Endodermal cell (in vitro differentiated cells): ENCODE data around the gene CNPY3. TPM values are rescaled to one million over a fixed set of nuclear protein-coding genes. Genes with fewer than 3 reads are reported as not detected.
A peak's percentile ranks its signal among the peaks of the same experiment; 100 is the strongest.

Experiments
- DNase-seq: peaks from one replicate; pipeline ENCODE4 v3.0.0-alpha.2; 2017
- H3K27ac ChIP-seq: 2 replicates; pipeline ENCODE4 v1.5.1; 2013; ENCODE audit warnings: mild to moderate bottlenecking, low read depth, low read length, moderate library complexity
- H3K27me3 ChIP-seq: 2 replicates; pipeline ENCODE4 v1.6.1; 2013; ENCODE audit warnings: mild to moderate bottlenecking, low read length, moderate library complexity; ENCODE audit not compliant: insufficient read depth, control insufficient read depth, poor library complexity, severe bottlenecking
- H3K36me3 ChIP-seq: 2 replicates; pipeline ENCODE4 v1.7.0; 2013; ENCODE audit warnings: mild to moderate bottlenecking, low read length, moderate library complexity; ENCODE audit not compliant: control insufficient read depth, insufficient read depth
- H3K4me1 ChIP-seq: one replicate; pipeline ENCODE4 v1.7.0; 2013; ENCODE audit warnings: low read length; ENCODE audit not compliant: control insufficient read depth, insufficient read depth
- H3K4me3 ChIP-seq: 2 replicates; pipeline ENCODE4 v1.5.1; 2013; ENCODE audit warnings: mild to moderate bottlenecking, low read length, moderate library complexity
- H3K9ac ChIP-seq: 2 replicates; pipeline ENCODE4 v1.6.1; 2013; ENCODE audit warnings: mild to moderate bottlenecking, low read length, moderate library complexity; ENCODE audit not compliant: poor library complexity, severe bottlenecking; ENCODE audit errors: extremely low read depth
- H3K9me3 ChIP-seq: 2 replicates; pipeline ENCODE4 v1.6.1; 2013; ENCODE audit warnings: mild to moderate bottlenecking, low read length, moderate library complexity; ENCODE audit not compliant: control insufficient read depth
- H3K27ac Mint-ChIP-seq: 2 replicates; pipeline ENCODE4 v1.8.0; 2020; ENCODE audit warnings: mixed read lengths
- H3K27me3 Mint-ChIP-seq: 2 replicates; pipeline ENCODE4 v1.8.0; 2021; ENCODE audit warnings: mild to moderate bottlenecking, mixed read lengths; ENCODE audit not compliant: insufficient read depth
- H3K36me3 Mint-ChIP-seq: 2 replicates; pipeline ENCODE4 v1.8.0; 2020; ENCODE audit warnings: low read depth, mixed read lengths
- H3K4me1 Mint-ChIP-seq: 2 replicates; pipeline ENCODE4 v1.8.0; 2020; ENCODE audit warnings: mixed read lengths
- H3K4me3 Mint-ChIP-seq: 2 replicates; pipeline ENCODE4 v1.8.0; 2020; ENCODE audit warnings: mild to moderate bottlenecking, moderate library complexity, mixed read lengths
- H3K9me3 Mint-ChIP-seq: 2 replicates; pipeline ENCODE4 v1.8.0; 2020; ENCODE audit warnings: mild to moderate bottlenecking, mixed read lengths
- CTCF ChIP-seq: fragments of 200-600 bp; sonication (generic); conservative IDR thresholded peaks from 2 replicates; pipeline ENCODE4 v1.5.0; 2021; ENCODE audit warnings: antibody characterized with exemption, mild to moderate bottlenecking
- WGBS, 2 experiments: methylation state at CpG; one replicate each; pipeline versions ENCODE4 v1.1.5 to v1.1.7; 2013; ENCODE audit warnings: missing lambda C conversion rate in 2 of 2, mixed read lengths in 1 of 2; ENCODE audit not compliant: insufficient coverage in 1 of 2, insufficient read length in 1 of 2; 5-methylcytosine and 5-hydroxymethylcytosine counted together
- total RNA-seq, 2 donors: library from RNA; stranded (reverse); fragmentation: NEBNext Ultra II Directional in 1 of 2; extraction: Animal tissue kit (Norgen Biotek cat#: 25700) in 1 of 2; gene quantifications; 2 replicates in 1 of 2; 3 replicates in 1 of 2; pipeline ENCODE4 v1.2.1, GENCODE V29; 2021

Gene CNPY3
- total RNA-seq, 2 donors from 2014 or later, result 72.7 to 73.6 TPM

GRCh38 chr6:42929821-42930360, 611 bp downstream of the CNPY3 start:
- no peaks in the 10 kb centered on the region for H3K27me3 ChIP-seq
- peak overlapping the region; percentile 91 for H3K4me3 ChIP-seq
- peak overlapping the region; percentile 95 for H3K27ac ChIP-seq
- H3K9me3 ChIP-seq, result no peaks in the 10 kb centered on the region
- H3K36me3 ChIP-seq, result peaks cover 19% of the 10 kb centered on the region
- Mint-ChIP-seq H3K9me3 (no peaks in the 10 kb centered on the region), H3K36me3 (peaks cover 17% of the 10 kb centered on the region), H3K4me3 (peak overlapping the region; percentile 97), H3K4me1 (peaks cover 25% of the 10 kb centered on the region), H3K27me3 (no peaks in the 10 kb centered on the region), H3K27ac (peak overlapping the region; percentile 96)
- peaks cover 5% of the 10 kb centered on the region for H3K4me1 ChIP-seq
- TF ChIP-seq CTCF, result no peak
- DNase-seq, result no peak
- WGBS, 2 experiments, result 1 to 3% methylated on average over 9 to 16 of the region's 16 CpGs
- peak overlapping the region; percentile 66 for H3K9ac ChIP-seq

GRCh38 chr6:42932412-42932811, 3.1 kb downstream of the CNPY3 start:
- 91% methylated on average over 2 of the region's 3 CpGs; no CpG with 5 or more reads in 1 of the 2 experiments for WGBS, 2 experiments
- Histone ChIP-seq H3K27ac (no peak overlapping the region), H3K27me3 (no peaks in the 10 kb centered on the region), H3K36me3 (peaks cover 44% of the 10 kb centered on the region), H3K9me3 (no peaks in the 10 kb centered on the region), H3K4me3 (no peak overlapping the region), H3K4me1 (peaks cover 5% of the 10 kb centered on the region), H3K9ac (no peak overlapping the region)
- peaks cover 25% of the 10 kb centered on the region for H3K4me1 Mint-ChIP-seq
- H3K4me3 Mint-ChIP-seq, result peak overlapping the region; percentile 3
- no peak for DNase-seq
- no peaks in the 10 kb centered on the region for H3K27me3 Mint-ChIP-seq
- peaks cover 38% of the 10 kb centered on the region for H3K36me3 Mint-ChIP-seq
- H3K27ac Mint-ChIP-seq, result no peak overlapping the region
- TF ChIP-seq CTCF, result no peak
- H3K9me3 Mint-ChIP-seq, result no peaks in the 10 kb centered on the region

GRCh38 chr6:42933205-42933604, 3.9 kb downstream of the CNPY3 start:
- Mint-ChIP-seq H3K27me3 (no peaks in the 10 kb centered on the region), H3K4me3 (no peak overlapping the region), H3K27ac (no peak overlapping the region), H3K36me3 (peaks cover 46% of the 10 kb centered on the region), H3K4me1 (peaks cover 25% of the 10 kb centered on the region), H3K9me3 (no peaks in the 10 kb centered on the region)
- Histone ChIP-seq H3K4me3 (no peak overlapping the region), H3K4me1 (peaks cover 5% of the 10 kb centered on the region), H3K27ac (no peak overlapping the region), H3K36me3 (peaks cover 51% of the 10 kb centered on the region), H3K27me3 (no peaks in the 10 kb centered on the region), H3K9ac (no peak overlapping the region), H3K9me3 (no peaks in the 10 kb centered on the region)
- no peak for DNase-seq
- WGBS, 2 experiments, result 85 to 100% methylated on average over 2 to 3 of the region's 3 CpGs
- no peak for TF ChIP-seq CTCF
